Colonic mucosa (tissue), 4 donors: ENCODE data around the gene POLE2. TPM values are rescaled to one million over a fixed set of nuclear protein-coding genes. Genes with fewer than 3 reads are reported as not detected.

Experiments used
- DNase-seq: peaks from one replicate; pipeline ENCODE4 v3.0.0-alpha.2; 2020
- H3K27ac ChIP-seq: fragments of 200-600 bp; one replicate; pipeline ENCODE4 v1.8.0; 2021
- H3K27me3 ChIP-seq: fragments of 200-600 bp; one replicate; pipeline ENCODE4 v1.8.0; 2021
- H3K36me3 ChIP-seq: fragments of 200-600 bp; one replicate; pipeline ENCODE4 v1.8.0; 2021
- H3K4me1 ChIP-seq: fragments of 200-600 bp; one replicate; pipeline ENCODE4 v1.8.0; 2021; ENCODE audit warnings: mild to moderate bottlenecking
- H3K4me3 ChIP-seq: fragments of 200-600 bp; one replicate; pipeline ENCODE4 v1.8.0; 2021
- H3K9ac ChIP-seq, 2 donors: one replicate each; pipeline ENCODE4 v1.7.0; 2013; ENCODE audit warnings: control low read depth in 2 of 2, low read depth in 2 of 2, low read length in 2 of 2
- H3K9me3 ChIP-seq: fragments of 200-600 bp; one replicate; pipeline ENCODE4 v1.8.0; 2021
- intact Hi-C: fragments of 100-400 bp; cut with DNase I; formaldehyde crosslinking; loops from one replicate; pipeline ENCODE4 v1.14.1; 2022
- total RNA-seq, 2 donors: library from RNA; stranded (reverse); fragmentation: NEBNext Ultra II Directional in 1 of 2; extraction: Animal tissue kit (Norgen Biotek cat#: 25700) in 1 of 2; gene quantifications; one replicate each; pipeline ENCODE4 v1.2.1, GENCODE V29; 2021
- TF ChIP-seq, protein P1 (sequence below): fragments of 200-600 bp; IDR thresholded peaks from one replicate; pipeline ENCODE4 v1.8.0; 2022; ENCODE audit warnings: antibody characterized with exemption, mild to moderate bottlenecking
- donor health status: healthy.
- donor health status: DM: no; HTN: no; CAD: no.
- donor health status: DM: no; HTN: no; CAD: no.

The POLE2 gene
- total RNA-seq, 2 donors from 2014 or later = 2.5 to 15.9 TPM

DNA sequence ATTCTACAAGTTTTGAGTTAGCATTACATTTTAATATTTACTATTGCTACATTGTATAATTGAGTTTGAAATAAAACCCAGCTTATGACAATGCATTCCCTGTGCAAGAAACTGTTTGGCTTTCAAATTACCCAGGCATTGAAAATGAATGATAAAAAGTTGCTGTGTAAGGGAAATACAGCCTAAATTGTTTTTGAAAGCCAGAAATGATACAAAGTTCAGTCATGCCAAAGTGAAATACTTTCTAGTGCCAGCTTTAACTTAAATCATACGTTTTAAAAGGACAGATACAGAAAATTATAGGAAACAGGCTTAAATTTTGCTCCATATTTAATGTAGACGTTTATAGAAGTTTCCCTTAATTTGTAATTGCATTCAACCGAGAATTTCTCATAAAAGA lies 64.6 kb downstream of the POLE2 start:
- H3K27ac ChIP-seq = peak overlapping the region; percentile 33
- intact Hi-C loops = loop anchor here (5.0 kb wide), 1 partner anchor 36 kb away; the partner anchor contains the start of gene RPS29
- DNase-seq = no peak
- TF ChIP-seq, protein P1, sequence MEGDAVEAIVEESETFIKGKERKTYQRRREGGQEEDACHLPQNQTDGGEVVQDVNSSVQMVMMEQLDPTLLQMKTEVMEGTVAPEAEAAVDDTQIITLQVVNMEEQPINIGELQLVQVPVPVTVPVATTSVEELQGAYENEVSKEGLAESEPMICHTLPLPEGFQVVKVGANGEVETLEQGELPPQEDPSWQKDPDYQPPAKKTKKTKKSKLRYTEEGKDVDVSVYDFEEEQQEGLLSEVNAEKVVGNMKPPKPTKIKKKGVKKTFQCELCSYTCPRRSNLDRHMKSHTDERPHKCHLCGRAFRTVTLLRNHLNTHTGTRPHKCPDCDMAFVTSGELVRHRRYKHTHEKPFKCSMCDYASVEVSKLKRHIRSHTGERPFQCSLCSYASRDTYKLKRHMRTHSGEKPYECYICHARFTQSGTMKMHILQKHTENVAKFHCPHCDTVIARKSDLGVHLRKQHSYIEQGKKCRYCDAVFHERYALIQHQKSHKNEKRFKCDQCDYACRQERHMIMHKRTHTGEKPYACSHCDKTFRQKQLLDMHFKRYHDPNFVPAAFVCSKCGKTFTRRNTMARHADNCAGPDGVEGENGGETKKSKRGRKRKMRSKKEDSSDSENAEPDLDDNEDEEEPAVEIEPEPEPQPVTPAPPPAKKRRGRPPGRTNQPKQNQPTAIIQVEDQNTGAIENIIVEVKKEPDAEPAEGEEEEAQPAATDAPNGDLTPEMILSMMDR = no peak
- no peaks in the 10 kb centered on the region for H3K36me3 ChIP-seq
- no peaks in the 10 kb centered on the region for H3K27me3 ChIP-seq
- H3K4me1 ChIP-seq = peaks cover 9% of the 10 kb centered on the region
- no peak overlapping the region for H3K9ac ChIP-seq
- H3K4me3 ChIP-seq = no peak overlapping the region
- H3K9me3 ChIP-seq = no peaks in the 10 kb centered on the region

DNA sequence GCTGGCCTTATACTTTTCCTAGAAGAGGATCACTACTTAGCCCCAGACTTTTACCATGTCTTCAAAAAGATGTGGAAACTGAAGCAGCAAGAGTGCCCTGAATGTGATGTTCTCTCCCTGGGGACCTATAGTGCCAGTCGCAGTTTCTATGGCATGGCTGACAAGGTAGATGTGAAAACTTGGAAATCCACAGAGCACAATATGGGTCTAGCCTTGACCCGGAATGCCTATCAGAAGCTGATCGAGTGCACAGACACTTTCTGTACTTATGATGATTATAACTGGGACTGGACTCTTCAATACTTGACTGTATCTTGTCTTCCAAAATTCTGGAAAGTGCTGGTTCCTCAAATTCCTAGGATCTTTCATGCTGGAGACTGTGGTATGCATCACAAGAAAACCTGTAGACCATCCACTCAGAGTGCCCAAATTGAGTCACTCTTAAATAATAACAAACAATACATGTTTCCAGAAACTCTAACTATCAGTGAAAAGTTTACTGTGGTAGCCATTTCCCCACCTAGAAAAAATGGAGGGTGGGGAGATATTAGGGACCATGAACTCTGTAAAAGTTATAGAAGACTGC lies 65.9 kb downstream of the POLE2 start:
- H3K9me3 ChIP-seq = no peaks in the 10 kb centered on the region
- peak overlapping the region in 1 of 2 donors; percentile 99 for H3K9ac ChIP-seq
- intact Hi-C loops = loop anchor here (5.0 kb wide), 1 partner anchor 35 kb away; the partner anchor contains the start of gene RPS29
- TF ChIP-seq, protein P1 = no peak
- peaks cover 9% of the 10 kb centered on the region for H3K4me1 ChIP-seq
- H3K4me3 ChIP-seq = peak overlapping the region; percentile 68
- no peaks in the 10 kb centered on the region for H3K36me3 ChIP-seq
- no peak for DNase-seq
- no peak overlapping the region for H3K27ac ChIP-seq
- H3K27me3 ChIP-seq = no peaks in the 10 kb centered on the region

DNA sequence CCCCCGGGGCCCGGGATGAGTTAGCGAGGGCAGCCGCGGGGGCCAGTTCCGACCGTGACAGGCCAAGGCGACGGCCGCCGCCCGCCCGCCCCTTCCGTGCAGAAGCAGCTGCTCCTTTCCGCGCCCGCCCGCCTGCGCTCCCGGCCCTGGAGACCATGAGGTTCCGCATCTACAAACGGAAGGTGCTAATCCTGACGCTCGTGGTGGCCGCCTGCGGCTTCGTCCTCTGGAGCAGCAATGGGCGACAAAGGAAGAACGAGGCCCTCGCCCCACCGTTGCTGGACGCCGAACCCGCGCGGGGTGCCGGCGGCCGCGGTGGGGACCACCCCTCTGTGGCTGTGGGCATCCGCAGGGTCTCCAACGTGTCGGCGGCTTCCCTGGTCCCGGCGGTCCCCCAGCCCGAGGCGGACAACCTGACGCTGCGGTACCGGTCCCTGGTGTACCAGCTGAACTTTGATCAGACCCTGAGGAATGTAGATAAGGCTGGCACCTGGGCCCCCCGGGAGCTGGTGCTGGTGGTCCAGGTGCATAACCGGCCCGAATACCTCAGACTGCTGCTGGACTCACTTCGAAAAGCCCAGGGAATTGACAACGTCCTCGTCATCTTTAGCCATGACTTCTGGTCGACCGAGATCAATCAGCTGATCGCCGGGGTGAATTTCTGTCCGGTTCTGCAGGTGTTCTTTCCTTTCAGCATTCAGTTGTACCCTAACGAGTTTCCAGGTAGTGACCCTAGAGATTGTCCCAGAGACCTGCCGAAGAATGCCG lies 66.7 kb downstream of the POLE2 start:
- H3K9me3 ChIP-seq = no peaks in the 10 kb centered on the region
- peak overlapping the region; percentile 68 for H3K4me3 ChIP-seq
- TF ChIP-seq, protein P1 = no peak
- intact Hi-C loops = loop anchor here (5.0 kb wide), 1 partner anchor 34 kb away; the partner anchor contains the start of gene RPS29
- H3K4me1 ChIP-seq = peaks cover 9% of the 10 kb centered on the region
- DNase-seq = peak; percentile 67
- no peaks in the 10 kb centered on the region for H3K27me3 ChIP-seq
- H3K27ac ChIP-seq = peak overlapping the region; percentile 96
- H3K36me3 ChIP-seq = no peaks in the 10 kb centered on the region
- H3K9ac ChIP-seq = peak overlapping the region; percentile 89 to 99

DNA sequence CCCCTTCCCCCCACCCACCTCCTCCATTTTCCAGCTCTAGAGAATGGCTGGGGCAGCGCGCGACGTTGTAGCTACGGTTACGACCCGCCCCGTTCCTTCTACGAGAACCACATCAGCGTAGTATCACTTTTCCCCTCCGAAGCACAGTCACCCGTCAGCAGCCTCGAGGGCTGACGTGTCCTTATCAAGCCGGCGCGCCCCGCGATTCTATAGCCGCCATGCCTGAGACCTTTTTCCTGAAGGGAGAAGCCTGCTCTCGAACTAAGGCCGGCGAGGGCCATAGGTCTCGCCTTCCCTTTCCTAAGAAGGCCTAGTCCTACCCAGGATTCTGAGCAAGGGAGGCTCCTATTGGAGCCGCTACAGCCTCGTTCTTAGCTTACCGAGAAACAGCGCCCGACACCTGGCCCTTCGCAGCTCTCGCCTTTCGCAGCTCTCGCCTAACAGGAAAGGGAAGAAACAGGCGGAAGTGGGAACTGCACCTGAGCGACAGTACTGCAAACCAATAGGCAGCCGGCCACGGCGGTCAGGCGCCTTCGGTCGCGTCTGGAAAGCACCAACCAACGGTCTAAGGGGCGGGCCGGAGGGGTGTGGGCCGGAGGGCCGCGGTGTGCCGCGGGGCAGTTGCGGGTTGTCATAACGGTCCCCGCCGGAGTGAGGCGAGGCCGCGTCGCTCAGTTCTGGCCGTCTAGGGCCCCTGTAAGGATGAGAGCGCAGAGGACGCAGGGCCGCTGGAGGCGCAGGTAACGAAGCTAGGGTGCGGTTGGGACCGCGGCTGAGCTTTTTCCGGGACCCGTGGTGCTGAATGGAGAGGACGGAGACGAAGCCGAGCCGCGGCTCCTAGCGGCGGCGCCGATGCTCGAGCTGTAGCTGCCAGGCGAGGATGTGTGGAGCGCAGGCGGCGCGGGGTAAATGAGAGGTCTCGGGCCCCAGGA lies 67.6 kb downstream of the POLE2 start, which contains the start of the genes MGAT2 and RPL36AL:
TSS of gene MGAT2 (plus strand) at position 618 of the 932 bp plus-strand sequence. CDS start 470 bp downstream, outside the sequence.
TSS of gene RPL36AL (minus strand) at position 445 of the 932 bp plus-strand sequence. CDS start 1,522 bp downstream, outside the sequence.
- Histone ChIP-seq H3K36me3 (no peaks in the 10 kb centered on the region), H3K9me3 (no peaks in the 10 kb centered on the region), H3K27ac (peak within 1 kb of the TSS; percentile 96), H3K4me1 (peaks cover 9% of the 10 kb centered on the region), H3K4me3 (peak within 1 kb of the TSS; percentile 68), H3K27me3 (no peaks in the 10 kb centered on the region), H3K9ac (peak within 1 kb of the TSS; percentile 89 to 99)
- TF ChIP-seq, protein P1 = no peak
- DNase-seq = peak; percentile 99
- intact Hi-C loops = loop anchor here (5.0 kb wide), 1 partner anchor 33 kb away; the partner anchor contains the start of gene RPS29
